Erythroblast (primary cell): ENCODE results near the gene KRTAP12-4.

ENCODE experiments used
- GATA1 ChIP-seq: IDR thresholded peaks from 2 replicates; pipeline ENCODE4 v1.6.1; 2011; ENCODE audit warnings: low read depth, mild to moderate bottlenecking, control low read depth, low read length, moderate library complexity
- POLR2A ChIP-seq: IDR thresholded peaks from 2 replicates; pipeline ENCODE4 v1.6.1; 2011; ENCODE audit warnings: mild to moderate bottlenecking, low read length

DNA sequence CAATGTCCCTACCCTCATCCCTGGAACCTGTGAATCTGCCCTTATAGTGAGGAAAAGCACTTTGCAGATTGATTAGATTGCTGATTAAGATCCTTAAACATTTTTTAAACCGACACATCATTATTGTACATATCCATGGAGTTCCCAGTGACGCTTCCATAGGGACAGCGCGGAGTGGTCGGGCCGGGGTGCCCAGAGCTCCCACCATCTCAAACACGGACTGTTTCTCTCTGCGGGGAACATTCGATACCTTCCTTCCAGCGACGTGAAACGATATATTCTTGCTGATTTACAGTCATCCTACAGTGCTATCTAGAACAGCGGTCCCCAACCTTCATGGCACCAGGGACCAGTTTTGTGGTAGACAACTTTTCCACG is 46.6 kb upstream of the KRTAP12-4 start:
- TF ChIP-seq POLR2A: no peak
- TF ChIP-seq GATA1: no peak
